GM19463 (cell line): ENCODE results near the gene STIM1.
A peak's percentile ranks its signal among the peaks of the same experiment; 100 is the strongest.

Experiments
- ATAC-seq: cut with Tn5 transposase; IDR thresholded peaks from one replicate; pipeline ENCODE4 v1.9.1; 2021; ENCODE audit warnings: mild to moderate bottlenecking, moderate library complexity; ENCODE audit not compliant: unreplicated experiment

STIM1 gene

GRCh38 chr11:4060182-4060923, 204.9 kb downstream of the STIM1 start:
- no peak for ATAC-seq

- ATAC-seq: no peak
These were observed 206.2 kb downstream of the STIM1 start for GRCh38 chr11:4061700-4062099.

- no peak for ATAC-seq
These were observed 207.9 kb downstream of the STIM1 start for GRCh38 chr11:4063348-4063747.

GRCh38 chr11:4064278-4064955, 209.0 kb downstream of the STIM1 start:
- no peak for ATAC-seq

GRCh38 chr11:4065086-4065485, 209.6 kb downstream of the STIM1 start:
- no peak for ATAC-seq

GRCh38 chr11:4065601-4066377, 210.3 kb downstream of the STIM1 start:
- ATAC-seq: no peak

- ATAC-seq: no peak
These were observed 211.4 kb downstream of the STIM1 start for GRCh38 chr11:4066910-4067309.

GRCh38 chr11:4068962-4069361, 213.5 kb downstream of the STIM1 start:
- no peak for ATAC-seq

GRCh38 chr11:4071325-4071724, 215.9 kb downstream of the STIM1 start:
- no peak for ATAC-seq

- ATAC-seq: no peak
These were observed 216.4 kb downstream of the STIM1 start for GRCh38 chr11:4071914-4072313.

GRCh38 chr11:4072668-4073285, 217.3 kb downstream of the STIM1 start:
- peak; percentile 58 for ATAC-seq

GRCh38 chr11:4074266-4074665, 218.8 kb downstream of the STIM1 start:
- no peak for ATAC-seq

- no peak for ATAC-seq
These were observed 221.3 kb downstream of the STIM1 start for GRCh38 chr11:4076774-4077173.

GRCh38 chr11:4083198-4083597, 227.7 kb downstream of the STIM1 start:
- ATAC-seq: no peak

GRCh38 chr11:4084406-4085125, 229.1 kb downstream of the STIM1 start:
- ATAC-seq: no peak

- ATAC-seq: no peak
These were observed 230.1 kb downstream of the STIM1 start for GRCh38 chr11:4085575-4085974.

GRCh38 chr11:4086575-4087353, 231.3 kb downstream of the STIM1 start:
- ATAC-seq: no peak

- no peak for ATAC-seq
These were observed 232.1 kb downstream of the STIM1 start for GRCh38 chr11:4087551-4087950.

- no peak for ATAC-seq
These were observed 234.8 kb downstream of the STIM1 start for GRCh38 chr11:4090258-4090657.

GRCh38 chr11:4092026-4092425, 236.6 kb downstream of the STIM1 start:
- ATAC-seq: no peak
